ENCODE results near the gene DDRGK1. TPM values are rescaled to one million over a fixed set of nuclear protein-coding genes. Genes with fewer than 3 reads are reported as not detected.
"Not testable (repeated sequence)": the region's sequence is repeated elsewhere in the genome, so short reads cannot be mapped to it uniquely, and the experiment has no call there.

DDRGK1 gene
- total RNA-seq, 1 donor from 2014 or later, result 45.3 TPM

DNA sequence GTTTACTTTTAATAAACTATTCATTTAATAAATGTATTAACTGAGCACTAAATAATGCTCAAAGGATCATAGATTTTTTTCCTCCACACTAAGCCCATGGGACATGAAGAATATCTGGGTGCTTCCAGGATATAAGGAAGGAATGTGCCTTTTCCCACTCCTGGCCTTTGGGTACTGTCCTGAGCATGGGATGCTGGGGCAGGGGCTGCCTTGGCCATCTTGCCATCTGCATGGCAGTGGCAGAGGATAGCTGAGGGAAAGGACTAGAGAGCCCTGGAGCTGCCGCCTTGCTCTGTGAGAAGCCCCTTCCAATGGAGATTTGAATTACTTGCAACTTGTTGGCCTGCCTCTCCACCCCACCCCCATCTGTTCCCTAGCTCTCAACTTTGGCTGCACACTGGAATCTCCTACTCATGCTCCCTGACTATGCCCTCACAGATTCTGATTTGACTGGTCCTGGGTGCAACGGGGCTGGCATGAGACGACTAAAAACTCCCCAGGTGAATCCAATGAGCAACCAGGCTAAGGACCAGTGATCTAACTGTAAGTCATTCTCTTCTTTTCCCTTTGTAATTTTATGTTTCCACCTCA lies 15.6 kb downstream of the DDRGK1 start:
- no peak for DNase-seq (ENCODE audit: low spot score)
- TF ChIP-seq, protein P1, sequence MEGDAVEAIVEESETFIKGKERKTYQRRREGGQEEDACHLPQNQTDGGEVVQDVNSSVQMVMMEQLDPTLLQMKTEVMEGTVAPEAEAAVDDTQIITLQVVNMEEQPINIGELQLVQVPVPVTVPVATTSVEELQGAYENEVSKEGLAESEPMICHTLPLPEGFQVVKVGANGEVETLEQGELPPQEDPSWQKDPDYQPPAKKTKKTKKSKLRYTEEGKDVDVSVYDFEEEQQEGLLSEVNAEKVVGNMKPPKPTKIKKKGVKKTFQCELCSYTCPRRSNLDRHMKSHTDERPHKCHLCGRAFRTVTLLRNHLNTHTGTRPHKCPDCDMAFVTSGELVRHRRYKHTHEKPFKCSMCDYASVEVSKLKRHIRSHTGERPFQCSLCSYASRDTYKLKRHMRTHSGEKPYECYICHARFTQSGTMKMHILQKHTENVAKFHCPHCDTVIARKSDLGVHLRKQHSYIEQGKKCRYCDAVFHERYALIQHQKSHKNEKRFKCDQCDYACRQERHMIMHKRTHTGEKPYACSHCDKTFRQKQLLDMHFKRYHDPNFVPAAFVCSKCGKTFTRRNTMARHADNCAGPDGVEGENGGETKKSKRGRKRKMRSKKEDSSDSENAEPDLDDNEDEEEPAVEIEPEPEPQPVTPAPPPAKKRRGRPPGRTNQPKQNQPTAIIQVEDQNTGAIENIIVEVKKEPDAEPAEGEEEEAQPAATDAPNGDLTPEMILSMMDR (IDR thresholded peaks at IDR 0.05; ENCODE audit: unreplicated experiment), result no peak
- H3K27ac Mint-ChIP-seq (ENCODE audit: unreplicated experiment), result no peak overlapping the region
- H3K4me3 Mint-ChIP-seq (ENCODE audit: unreplicated experiment), result no peak overlapping the region
- H3K27me3 Mint-ChIP-seq (ENCODE audit: unreplicated experiment), result peaks cover 5% of the 10 kb centered on the region
- H3K4me1 Mint-ChIP-seq (ENCODE audit: unreplicated experiment), result no peaks in the 10 kb centered on the region
- no peaks in the 10 kb centered on the region for H3K9me3 Mint-ChIP-seq (ENCODE audit: unreplicated experiment)
- peaks cover 25% of the 10 kb centered on the region for H3K36me3 Mint-ChIP-seq (ENCODE audit: low read depth, unreplicated experiment)

DNA sequence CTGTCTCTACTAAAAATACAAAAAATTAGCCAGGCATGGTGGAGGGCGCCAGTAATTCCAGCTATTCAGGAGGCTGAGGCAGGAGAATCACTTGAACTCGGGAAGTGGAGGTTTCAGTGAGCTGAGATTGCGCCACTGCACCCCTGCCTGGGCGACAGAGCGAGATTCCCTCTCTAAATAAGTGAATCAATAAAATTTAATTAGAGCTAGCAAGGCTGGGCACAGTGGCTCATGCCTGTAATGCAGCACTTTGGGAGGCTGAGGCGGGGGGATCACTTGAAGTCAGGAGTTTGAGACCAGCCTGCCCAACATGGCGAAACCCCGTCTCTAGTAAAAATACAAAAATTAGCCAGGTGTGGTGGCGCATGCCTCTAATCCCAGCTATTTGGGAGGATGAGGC lies 16.6 kb downstream of the DDRGK1 start:
- not testable (repeated sequence) for H3K27ac Mint-ChIP-seq (ENCODE audit: unreplicated experiment); H3K27me3 Mint-ChIP-seq (ENCODE audit: unreplicated experiment); H3K9me3 Mint-ChIP-seq (ENCODE audit: unreplicated experiment); H3K4me1 Mint-ChIP-seq (ENCODE audit: unreplicated experiment); H3K4me3 Mint-ChIP-seq (ENCODE audit: unreplicated experiment); DNase-seq (ENCODE audit: low spot score)
- H3K36me3 Mint-ChIP-seq (ENCODE audit: low read depth, unreplicated experiment), result peaks cover 25% of the 10 kb centered on the region

DNA sequence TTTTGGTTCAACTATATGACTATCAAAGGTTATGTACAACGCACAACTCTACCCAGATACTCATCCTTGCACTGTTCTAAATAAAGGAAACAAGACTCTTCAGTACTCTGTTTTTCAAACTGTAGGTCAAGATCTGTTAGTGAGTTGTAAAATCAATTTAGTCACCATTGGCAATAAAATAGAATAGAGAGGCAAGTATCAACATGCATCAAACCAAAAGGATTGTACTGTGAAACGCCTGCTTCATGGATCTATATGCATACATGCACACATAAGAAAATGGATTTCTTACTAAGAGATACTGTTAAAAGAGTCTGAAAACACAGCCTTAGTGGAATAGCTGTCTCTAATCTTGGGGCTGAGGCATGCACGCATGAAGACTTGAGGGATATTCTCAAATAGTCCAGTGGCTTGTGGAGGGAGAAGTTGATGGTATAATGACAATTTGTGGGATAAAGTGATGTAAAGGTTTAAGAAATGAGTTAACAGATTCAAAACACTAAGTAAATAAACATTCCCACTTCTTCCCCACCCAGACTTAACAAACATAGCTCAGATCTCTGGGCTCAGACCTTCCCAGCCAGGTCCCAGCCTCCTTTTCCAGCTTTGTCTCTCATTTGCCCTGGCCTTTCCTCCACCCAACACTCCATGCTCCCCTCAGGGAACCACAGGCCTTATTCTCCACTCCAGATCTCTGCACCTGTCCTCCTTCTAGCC lies 20.4 kb downstream of the DDRGK1 start:
- no peak for DNase-seq (ENCODE audit: low spot score)
- no peaks in the 10 kb centered on the region for H3K4me1 Mint-ChIP-seq (ENCODE audit: unreplicated experiment)
- H3K27ac Mint-ChIP-seq (ENCODE audit: unreplicated experiment), result no peak overlapping the region
- TF ChIP-seq, protein P1 (IDR thresholded peaks at IDR 0.05; ENCODE audit: unreplicated experiment), result no peak
- no peaks in the 10 kb centered on the region for H3K9me3 Mint-ChIP-seq (ENCODE audit: unreplicated experiment)
- H3K36me3 Mint-ChIP-seq (ENCODE audit: low read depth, unreplicated experiment), result peaks cover 5% of the 10 kb centered on the region
- no peak overlapping the region for H3K4me3 Mint-ChIP-seq (ENCODE audit: unreplicated experiment)
- peaks cover 1% of the 10 kb centered on the region for H3K27me3 Mint-ChIP-seq (ENCODE audit: unreplicated experiment)

DNA sequence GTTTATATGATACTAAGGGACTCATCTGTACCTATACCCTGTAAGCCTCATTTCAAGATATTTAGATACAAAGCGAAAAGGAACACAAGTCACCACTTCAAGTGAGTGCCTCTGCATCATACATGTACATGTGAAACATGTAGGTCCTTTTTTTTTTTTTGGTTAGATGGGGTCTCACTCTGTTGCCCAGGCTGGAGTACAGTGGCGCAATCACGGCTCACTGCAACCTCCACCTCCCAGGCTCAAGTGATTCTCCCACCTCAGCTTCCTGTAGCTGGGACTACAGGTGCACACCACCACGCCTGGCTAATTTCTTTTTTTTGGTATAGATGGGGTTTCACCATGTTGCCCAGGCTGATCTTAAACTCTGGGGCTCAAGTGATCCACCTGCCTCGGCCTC lies 22.1 kb downstream of the DDRGK1 start:
- not testable (repeated sequence) for H3K27ac Mint-ChIP-seq (ENCODE audit: unreplicated experiment); DNase-seq (ENCODE audit: low spot score); H3K27me3 Mint-ChIP-seq (ENCODE audit: unreplicated experiment); H3K4me1 Mint-ChIP-seq (ENCODE audit: unreplicated experiment); H3K9me3 Mint-ChIP-seq (ENCODE audit: unreplicated experiment); H3K4me3 Mint-ChIP-seq (ENCODE audit: unreplicated experiment); H3K36me3 Mint-ChIP-seq (ENCODE audit: low read depth, unreplicated experiment)

DNA sequence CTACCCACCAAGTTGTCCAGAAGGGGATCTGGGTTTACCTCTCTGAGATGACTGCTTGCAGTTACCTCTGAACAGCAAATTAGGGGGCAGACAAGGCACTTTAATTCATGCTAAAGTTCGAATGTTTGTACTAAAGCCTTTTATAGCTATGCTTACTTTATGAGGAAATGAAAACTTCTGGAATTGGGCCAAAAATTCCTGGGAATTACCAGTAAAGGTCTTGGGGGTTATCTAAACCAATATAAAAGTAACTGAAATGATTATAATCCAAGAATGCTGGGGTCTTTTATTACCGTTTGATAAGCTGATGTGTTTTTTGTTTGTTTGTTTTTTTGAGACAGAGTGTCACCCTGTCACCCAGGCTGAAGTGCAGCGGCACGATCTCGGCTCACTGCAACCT lies 23.2 kb downstream of the DDRGK1 start:
- peaks cover 4% of the 10 kb centered on the region for H3K4me1 Mint-ChIP-seq (ENCODE audit: unreplicated experiment)
- H3K9me3 Mint-ChIP-seq (ENCODE audit: unreplicated experiment), result no peaks in the 10 kb centered on the region
- H3K27me3 Mint-ChIP-seq (ENCODE audit: unreplicated experiment), result peaks cover 3% of the 10 kb centered on the region
- no peak for DNase-seq (ENCODE audit: low spot score)
- H3K36me3 Mint-ChIP-seq (ENCODE audit: low read depth, unreplicated experiment), result peaks cover 5% of the 10 kb centered on the region
- no peak overlapping the region for H3K27ac Mint-ChIP-seq (ENCODE audit: unreplicated experiment)
- TF ChIP-seq, protein P1 (IDR thresholded peaks at IDR 0.05; ENCODE audit: unreplicated experiment), result no peak
- H3K4me3 Mint-ChIP-seq (ENCODE audit: unreplicated experiment), result no peak overlapping the region

DNA sequence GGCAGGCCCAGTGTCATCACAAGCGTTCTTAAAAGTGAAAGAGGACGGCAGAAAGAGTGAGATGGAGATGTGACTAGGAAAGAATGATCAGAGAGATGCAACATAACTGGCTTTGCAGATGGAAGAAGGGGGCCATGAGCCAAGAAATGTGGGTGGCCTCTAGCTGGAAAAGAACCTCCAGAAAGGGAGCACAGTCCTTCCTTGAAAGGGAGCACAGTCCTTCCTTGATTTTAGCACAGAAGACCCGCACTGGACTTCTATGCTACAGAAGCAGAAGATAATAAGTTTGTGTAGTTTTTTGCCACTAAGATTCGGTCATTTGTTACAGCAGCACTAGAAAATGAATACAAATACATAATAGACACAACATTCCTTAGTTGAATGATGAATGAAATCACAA lies 24.2 kb downstream of the DDRGK1 start:
- no peaks in the 10 kb centered on the region for H3K9me3 Mint-ChIP-seq (ENCODE audit: unreplicated experiment)
- H3K4me3 Mint-ChIP-seq (ENCODE audit: unreplicated experiment), result no peak overlapping the region
- H3K27ac Mint-ChIP-seq (ENCODE audit: unreplicated experiment), result no peak overlapping the region
- peaks cover 5% of the 10 kb centered on the region for H3K36me3 Mint-ChIP-seq (ENCODE audit: low read depth, unreplicated experiment)
- peaks cover 3% of the 10 kb centered on the region for H3K27me3 Mint-ChIP-seq (ENCODE audit: unreplicated experiment)
- H3K4me1 Mint-ChIP-seq (ENCODE audit: unreplicated experiment), result peaks cover 7% of the 10 kb centered on the region
- no peak for DNase-seq (ENCODE audit: low spot score)
- TF ChIP-seq, protein P1 (IDR thresholded peaks at IDR 0.05; ENCODE audit: unreplicated experiment), result no peak

Data from endothelial cell (in vitro differentiated cells).